ENCODE measurements around the gene WFDC2.
A peak's percentile ranks its signal among the peaks of the same experiment; 100 is the strongest.

Gene WFDC2

GRCh38 chr20:45469336-45470261, at the start of gene WFDC2:
WFDC2 (plus strand) TSS chr20:45469753; CDS start chr20:45469782, 29 bp downstream.
- DNase-seq (ENCODE audit: low spot score), result no peak
- FAIRE-seq, result no peak

GRCh38 chr20:45420125-45420524, 49.4 kb upstream of the WFDC2 start:
- DNase-seq (ENCODE audit: low spot score), result no peak
- FAIRE-seq, result no peak

GRCh38 chr20:45423700-45424099, 45.9 kb upstream of the WFDC2 start:
- FAIRE-seq (no peak), DNase-seq (ENCODE audit: low spot score) (no peak)

- no peak for DNase-seq (ENCODE audit: low spot score)
- no peak for FAIRE-seq
Observed at GRCh38 chr20:45425561-45425960, 44.0 kb upstream of the WFDC2 start.

GRCh38 chr20:45426320-45427016, 43.1 kb upstream of the WFDC2 start:
- DNase-seq (ENCODE audit: low spot score) (no peak), FAIRE-seq (no peak)

GRCh38 chr20:45427236-45428149, 42.1 kb upstream of the WFDC2 start:
- FAIRE-seq (no peak), DNase-seq (ENCODE audit: low spot score) (no peak)

DNA sequence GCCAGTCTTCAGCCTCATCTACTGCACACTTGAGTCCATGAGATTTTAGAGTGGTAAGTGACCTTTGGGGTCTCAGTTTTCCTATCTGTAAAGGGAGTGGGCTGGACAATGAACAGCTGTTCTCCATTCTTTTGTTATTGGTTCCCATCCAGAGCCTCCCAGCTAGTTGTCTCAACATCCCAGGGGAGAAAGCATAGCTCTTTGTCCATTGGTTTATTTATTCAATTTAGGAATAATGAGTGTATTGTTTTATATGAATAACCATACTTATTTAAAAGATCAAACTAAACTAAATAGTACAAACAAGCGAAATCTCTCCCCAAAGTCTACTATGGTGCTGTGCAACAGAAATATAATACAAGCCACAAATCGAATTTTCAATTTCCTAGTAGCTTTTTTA, 39.9 kb upstream of the WFDC2 start:
- no peak for DNase-seq (ENCODE audit: low spot score)
- FAIRE-seq, result no peak

DNA sequence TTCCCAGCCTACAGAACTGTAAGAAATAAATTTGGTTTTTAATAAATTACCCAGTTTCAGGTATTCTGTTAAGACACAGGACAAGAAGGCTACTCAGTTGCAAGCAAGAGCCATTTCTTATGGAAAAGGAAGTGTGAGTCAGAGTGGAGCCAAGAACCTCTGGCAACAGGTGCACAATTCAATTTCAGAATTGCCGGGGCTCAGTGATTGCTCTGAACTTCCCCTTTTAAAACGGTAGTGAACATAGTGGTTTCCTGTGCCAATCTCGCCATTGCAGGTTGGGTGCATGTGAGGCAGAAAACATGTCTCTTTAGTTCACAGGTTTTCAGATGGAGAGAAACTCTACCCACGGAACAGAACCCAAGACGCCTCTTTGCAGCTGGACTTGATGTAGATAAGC, 37.3 kb upstream of the WFDC2 start:
- DNase-seq (ENCODE audit: low spot score), result no peak
- FAIRE-seq, result no peak

- DNase-seq (ENCODE audit: low spot score) (peak; percentile 54), FAIRE-seq (no peak)
Observed at GRCh38 chr20:45433316-45433715, 36.2 kb upstream of the WFDC2 start.

GRCh38 chr20:45433976-45434375, 35.6 kb upstream of the WFDC2 start:
- DNase-seq (ENCODE audit: low spot score) (no peak), FAIRE-seq (no peak)

DNA sequence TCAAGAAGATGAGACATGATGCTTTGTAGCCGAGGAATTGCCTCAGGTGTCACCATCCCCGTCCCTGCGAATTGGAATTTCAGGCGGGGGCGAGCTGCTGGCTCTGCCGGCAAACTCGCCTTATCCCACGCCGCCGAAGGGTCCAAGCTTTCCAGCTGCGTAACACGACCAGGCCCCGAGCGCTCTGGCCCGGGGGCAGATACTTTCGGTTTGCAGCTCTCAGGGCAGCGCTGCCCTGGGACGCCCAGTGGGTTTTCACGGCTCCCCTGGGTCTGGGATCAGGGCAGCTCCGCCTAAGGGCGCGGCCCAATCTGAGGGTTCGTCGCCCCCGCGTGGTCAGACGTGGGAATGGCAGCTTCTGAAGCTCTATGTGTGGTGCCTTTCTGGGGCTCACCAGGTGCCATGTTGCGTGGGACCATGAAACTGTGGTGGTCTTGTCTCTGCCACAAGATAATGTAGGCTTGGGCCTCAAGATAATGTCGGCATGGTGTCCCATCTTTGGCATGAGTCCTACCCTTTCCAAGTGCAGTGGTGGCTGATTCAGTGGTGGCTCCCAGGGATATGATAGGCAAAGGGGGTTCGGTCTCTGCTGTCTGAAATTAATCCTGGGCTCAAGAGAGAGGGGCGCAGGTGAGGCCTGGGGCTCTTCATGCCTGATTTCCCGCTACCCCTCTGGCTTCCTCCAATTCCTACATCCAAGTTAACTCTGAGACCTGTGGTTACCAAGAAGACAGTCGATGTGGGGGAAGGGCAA, 32.6 kb upstream of the WFDC2 start:
- FAIRE-seq (peak; percentile 61), DNase-seq (ENCODE audit: low spot score) (peak; percentile 96)

- FAIRE-seq (no peak), DNase-seq (ENCODE audit: low spot score) (no peak)
Observed at GRCh38 chr20:45440424-45440823, 29.1 kb upstream of the WFDC2 start.

- FAIRE-seq, result no peak
- DNase-seq (ENCODE audit: low spot score), result no peak
Observed at GRCh38 chr20:45440891-45441685, 28.5 kb upstream of the WFDC2 start.

DNA sequence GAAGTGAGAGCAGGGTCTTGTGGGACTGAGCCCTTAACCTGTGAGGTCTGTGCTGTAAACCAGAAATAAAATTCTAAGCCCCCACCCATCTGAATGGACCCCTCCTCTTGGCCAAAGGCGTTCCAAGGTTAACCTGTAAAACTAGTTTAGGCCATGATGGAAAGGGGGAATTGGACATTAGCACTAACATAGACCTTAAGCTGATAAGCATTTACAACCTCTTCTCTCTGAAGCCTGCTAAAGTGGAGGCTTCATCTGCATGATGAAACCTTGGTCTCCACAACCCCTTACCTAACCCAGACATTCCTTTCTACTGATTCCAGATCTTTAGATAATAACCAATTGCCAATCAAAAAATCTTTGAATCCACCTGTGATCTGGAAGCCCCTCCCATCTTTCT, 27.8 kb upstream of the WFDC2 start:
- no peak for DNase-seq (ENCODE audit: low spot score)
- no peak for FAIRE-seq

DNA sequence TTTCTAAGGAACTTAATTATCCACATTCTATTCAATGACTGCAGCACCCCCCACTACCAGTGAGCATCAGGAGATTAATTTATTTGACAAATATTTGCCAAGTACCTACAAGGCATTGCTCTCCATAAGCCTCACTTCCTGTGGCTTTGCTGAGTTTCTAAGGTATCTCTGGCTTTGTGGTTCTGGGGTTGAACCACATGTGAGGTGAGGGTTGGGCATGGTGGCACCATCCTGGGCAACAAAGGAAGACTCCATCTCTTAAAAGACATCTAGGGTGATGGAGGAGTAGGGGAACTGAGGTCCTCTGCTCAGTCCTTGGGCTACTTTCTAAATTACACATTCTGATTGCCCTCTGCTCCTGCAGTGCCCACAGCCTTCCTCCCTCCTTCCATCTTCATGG, 25.5 kb upstream of the WFDC2 start:
- FAIRE-seq (no peak), DNase-seq (ENCODE audit: low spot score) (no peak)

DNA sequence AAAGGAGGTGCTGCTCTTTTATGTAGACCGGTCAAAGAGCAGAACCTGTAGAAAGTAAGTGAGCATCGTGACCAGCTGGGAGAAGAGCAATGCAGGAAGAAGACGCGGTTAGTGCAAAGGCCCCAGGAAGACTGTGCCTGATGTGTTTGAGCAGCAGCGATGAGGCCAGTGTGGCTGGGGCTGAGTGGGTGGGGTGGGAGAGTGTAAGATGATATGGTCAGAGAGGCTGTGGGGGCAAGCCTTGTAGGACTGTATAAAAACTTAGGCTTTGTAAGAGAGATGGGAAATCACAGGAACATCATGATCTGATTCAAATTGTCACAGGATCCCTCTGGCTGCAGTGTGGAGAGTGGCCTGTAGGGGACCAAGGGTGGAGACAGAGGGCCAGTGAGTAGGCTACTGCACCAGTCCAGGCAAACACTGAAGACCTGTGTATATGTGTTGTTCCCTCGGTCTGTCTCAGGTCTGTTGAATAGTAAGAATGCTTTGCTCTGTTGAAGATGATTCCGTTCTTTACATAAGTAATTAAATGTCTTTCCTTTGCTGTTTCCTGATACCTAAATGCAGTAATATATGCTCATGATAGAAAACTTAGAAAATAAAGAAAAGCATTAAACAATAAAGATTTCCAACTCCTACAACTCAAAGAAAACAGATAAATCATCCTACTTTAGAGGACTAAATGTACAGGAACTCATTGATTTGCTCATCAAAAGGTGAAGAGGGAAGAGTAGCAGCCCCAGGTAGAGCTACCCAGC, 23.6 kb upstream of the WFDC2 start:
- FAIRE-seq, result peak; percentile 59
- DNase-seq (ENCODE audit: low spot score), result peak; percentile 75

DNA sequence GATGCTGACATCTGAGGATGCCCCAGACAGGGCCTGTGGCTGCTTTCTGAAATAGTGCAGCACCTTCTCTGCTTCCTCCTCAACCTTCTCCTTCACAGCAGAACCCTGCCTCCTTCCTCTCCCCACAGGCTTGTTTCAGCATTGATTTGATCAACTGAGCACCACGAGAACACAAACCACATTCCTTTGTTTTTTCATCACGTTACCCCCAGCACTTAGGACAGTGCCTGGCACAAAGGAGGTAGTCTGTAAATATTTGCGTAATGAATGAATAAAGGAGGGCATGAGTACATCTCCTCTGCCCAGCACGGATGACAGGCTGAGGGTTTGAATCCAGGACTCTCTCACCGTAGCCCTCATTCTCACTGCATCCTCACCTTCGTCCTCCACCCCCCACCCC, 21.3 kb upstream of the WFDC2 start:
- FAIRE-seq, result no peak

GRCh38 chr20:45449528-45449927, 20.0 kb upstream of the WFDC2 start:
- no peak for DNase-seq (ENCODE audit: low spot score)
- FAIRE-seq, result no peak

More for the DNA sequence above, 21.3 kb upstream of the WFDC2 start:
- no peak for DNase-seq (ENCODE audit: low spot score)

All from urothelium cell line (cell line).